H9 (cell line): Measurements from ENCODE around the gene ASXL1. TPM values are rescaled to one million over a fixed set of nuclear protein-coding genes. Genes with fewer than 3 reads are reported as not detected.

Source experiments
- DNase-seq: peaks from one replicate; pipeline ENCODE4 v3.0.0-alpha.2; 2017
- H2AFZ ChIP-seq: one replicate; pipeline ENCODE4 v1.6.1; 2013; ENCODE audit warnings: mild to moderate bottlenecking, low read length, control low read depth, moderate library complexity
- H2AK5ac ChIP-seq: 2 replicates; pipeline ENCODE4 v1.6.1; 2013; ENCODE audit warnings: low read length, control low read depth, mixed read lengths; ENCODE audit not compliant: insufficient read length
- H2BK120ac ChIP-seq: one replicate; pipeline ENCODE4 v1.6.1; 2013; ENCODE audit warnings: low read depth, mild to moderate bottlenecking, low read length, control low read depth, inconsistent platforms; ENCODE audit not compliant: poor library complexity, severe bottlenecking
- H2BK12ac ChIP-seq: 2 replicates; pipeline ENCODE4 v1.6.1; 2013; ENCODE audit warnings: low read length, control low read depth, mixed read lengths, low read depth; ENCODE audit not compliant: insufficient read length
- H2BK15ac ChIP-seq: 2 replicates; pipeline ENCODE4 v1.6.1; 2013; ENCODE audit warnings: low read depth, low read length, control low read depth
- H2BK20ac ChIP-seq: one replicate; pipeline ENCODE4 v1.6.1; 2013; ENCODE audit warnings: low read depth, mild to moderate bottlenecking, low read length, control low read depth, inconsistent platforms; ENCODE audit not compliant: poor library complexity, severe bottlenecking
- H2BK5ac ChIP-seq: 2 replicates; pipeline ENCODE4 v1.6.1; 2013; ENCODE audit warnings: low read length, control low read depth, mixed read lengths; ENCODE audit not compliant: insufficient read length
- H3K14ac ChIP-seq: 2 replicates; pipeline ENCODE4 v1.6.1; 2013; ENCODE audit warnings: low read length, control low read depth; ENCODE audit not compliant: insufficient read depth
- H3K18ac ChIP-seq: 2 replicates; pipeline ENCODE4 v1.6.1; 2013; ENCODE audit warnings: low read depth, mild to moderate bottlenecking, mixed read lengths, low read length, control low read depth; ENCODE audit not compliant: insufficient read length
- H3K23ac ChIP-seq: 2 replicates; pipeline ENCODE4 v1.6.1; 2013; ENCODE audit warnings: low read length, control low read depth, mixed read lengths, low read depth; ENCODE audit not compliant: insufficient read length
- H3K23me2 ChIP-seq: 2 replicates; pipeline ENCODE4 v1.6.1; 2013; ENCODE audit warnings: low read depth, mild to moderate bottlenecking, mixed read lengths, low read length, control low read depth; ENCODE audit not compliant: insufficient read length, poor library complexity, severe bottlenecking
- H3K27ac ChIP-seq: 2 replicates; pipeline ENCODE4 v1.5.1; 2013; ENCODE audit warnings: low read length, control low read depth, mixed read lengths, low read depth; ENCODE audit not compliant: insufficient read length
- H3K27me3 ChIP-seq: 2 replicates; pipeline ENCODE4 v1.6.1; 2013; ENCODE audit warnings: low read length, control low read depth, inconsistent platforms; ENCODE audit not compliant: insufficient read depth
- H3K4ac ChIP-seq: 2 replicates; pipeline ENCODE4 v1.6.1; 2013; ENCODE audit warnings: low read depth, mild to moderate bottlenecking, control low read depth, inconsistent platforms, low read length, moderate library complexity
- H3K4me1 ChIP-seq: 2 replicates; pipeline ENCODE4 v1.6.1; 2013; ENCODE audit warnings: low read length, control low read depth, inconsistent platforms; ENCODE audit not compliant: insufficient read depth
- H3K4me2 ChIP-seq: 2 replicates; pipeline ENCODE4 v1.6.1; 2013; ENCODE audit warnings: low read length, control low read depth, mixed read lengths; ENCODE audit not compliant: insufficient read length, insufficient read depth
- H3K56ac ChIP-seq: 2 replicates; pipeline ENCODE4 v1.6.1; 2013; ENCODE audit warnings: low read depth, mild to moderate bottlenecking, mixed read lengths, low read length, control low read depth; ENCODE audit not compliant: insufficient read length
- H3K79me1 ChIP-seq: 2 replicates; pipeline ENCODE4 v1.6.1; 2013; ENCODE audit warnings: low read depth, mild to moderate bottlenecking, moderate library complexity, low read length, control low read depth, inconsistent platforms; ENCODE audit not compliant: insufficient read depth, poor library complexity, severe bottlenecking
- H3K79me2 ChIP-seq: 2 replicates; pipeline ENCODE4 v1.6.1; 2013; ENCODE audit warnings: low read length, control low read depth, inconsistent platforms; ENCODE audit not compliant: insufficient read depth
- H3K9ac ChIP-seq: 2 replicates; pipeline ENCODE4 v1.6.1; 2013; ENCODE audit warnings: low read length, control low read depth, mixed read lengths; ENCODE audit not compliant: insufficient read length; ENCODE audit errors: extremely low read depth
- H3K9me3 ChIP-seq: one replicate; pipeline ENCODE4 v1.6.1; 2013; ENCODE audit warnings: low read depth, low read length, inconsistent platforms; ENCODE audit not compliant: control insufficient read depth
- H3T11ph ChIP-seq: one replicate; pipeline ENCODE4 v1.6.1; 2013; ENCODE audit warnings: mild to moderate bottlenecking, low read length, control low read depth, inconsistent platforms
- H4K20me1 ChIP-seq: one replicate; pipeline ENCODE4 v1.6.1; 2013; ENCODE audit not compliant: control insufficient read depth, insufficient read length, insufficient read depth
- H4K5ac ChIP-seq: 2 replicates; pipeline ENCODE4 v1.6.1; 2013; ENCODE audit warnings: low read depth, mild to moderate bottlenecking, mixed read lengths, low read length, control low read depth; ENCODE audit not compliant: insufficient read length
- H4K8ac ChIP-seq: replicated peaks from 2 replicates; pipeline ENCODE4 v1.6.1; 2013; ENCODE audit warnings: low read length, control low read depth, mixed read lengths, low read depth; ENCODE audit not compliant: insufficient read length
- H4K91ac ChIP-seq: 2 replicates; pipeline ENCODE4 v1.6.1; 2013; ENCODE audit warnings: low read depth, mild to moderate bottlenecking, moderate library complexity, mixed read lengths, low read length, control low read depth; ENCODE audit not compliant: insufficient read length
- H3K27ac Mint-ChIP-seq, 3 experiments: 2 replicates in 2 of 3; 3 replicates in 1 of 3; pipeline ENCODE4 v1.8.0; 2020 to 2021; ENCODE audit warnings: mixed read lengths in 3 of 3, mild to moderate bottlenecking in 1 of 3, moderate library complexity in 1 of 3
- H3K27me3 Mint-ChIP-seq: 2 replicates; pipeline ENCODE4 v1.8.0; 2021; ENCODE audit warnings: low read depth, mild to moderate bottlenecking, moderate library complexity, mixed read lengths
- H3K36me3 Mint-ChIP-seq, 3 experiments: 2 replicates in 2 of 3; 3 replicates in 1 of 3; pipeline ENCODE4 v1.8.0; 2020 to 2021; ENCODE audit warnings: low read depth in 3 of 3, mixed read lengths in 3 of 3; ENCODE audit not compliant: insufficient read depth in 1 of 3
- H3K4me1 Mint-ChIP-seq, 2 experiments: 2 replicates each; pipeline ENCODE4 v1.8.0; 2020; ENCODE audit warnings: mixed read lengths in 2 of 2
- H3K4me3 Mint-ChIP-seq, 2 experiments: 2 replicates in 1 of 2; 3 replicates in 1 of 2; pipeline ENCODE4 v1.8.0; 2020 to 2021; ENCODE audit warnings: mild to moderate bottlenecking in 2 of 2, mixed read lengths in 2 of 2, moderate library complexity in 1 of 2
- H3K9me3 Mint-ChIP-seq, 2 experiments: 2 replicates in 1 of 2; 3 replicates in 1 of 2; pipeline ENCODE4 v1.8.0; 2020; ENCODE audit warnings: mild to moderate bottlenecking in 2 of 2, mixed read lengths in 2 of 2, moderate library complexity in 1 of 2
- WGBS: extraction: QIAGEN DNeasy Blood & Tissue Kit; methylation state at CpG from one replicate; pipeline ENCODE4 v1.1.7; 2013; ENCODE audit warnings: missing lambda C conversion rate, low lambda C conversion rate, mixed read lengths; ENCODE audit not compliant: insufficient read length; ENCODE audit errors: extremely low coverage; 5-methylcytosine and 5-hydroxymethylcytosine counted together
- total RNA-seq: library from RNA; stranded (reverse); gene quantifications from 2 replicates; pipeline ENCODE4 v1.2.1, GENCODE V29; 2021
- TF ChIP-seq, protein P1 (sequence below): fragments of 200-600 bp; sonication (generic); conservative IDR thresholded peaks from 3 replicates; pipeline ENCODE4 v1.8.0; 2021; ENCODE audit warnings: antibody characterized with exemption, mild to moderate bottlenecking

The ASXL1 gene
- total RNA-seq, 1 experiment from 2014 or later: 39.5 TPM

DNA sequence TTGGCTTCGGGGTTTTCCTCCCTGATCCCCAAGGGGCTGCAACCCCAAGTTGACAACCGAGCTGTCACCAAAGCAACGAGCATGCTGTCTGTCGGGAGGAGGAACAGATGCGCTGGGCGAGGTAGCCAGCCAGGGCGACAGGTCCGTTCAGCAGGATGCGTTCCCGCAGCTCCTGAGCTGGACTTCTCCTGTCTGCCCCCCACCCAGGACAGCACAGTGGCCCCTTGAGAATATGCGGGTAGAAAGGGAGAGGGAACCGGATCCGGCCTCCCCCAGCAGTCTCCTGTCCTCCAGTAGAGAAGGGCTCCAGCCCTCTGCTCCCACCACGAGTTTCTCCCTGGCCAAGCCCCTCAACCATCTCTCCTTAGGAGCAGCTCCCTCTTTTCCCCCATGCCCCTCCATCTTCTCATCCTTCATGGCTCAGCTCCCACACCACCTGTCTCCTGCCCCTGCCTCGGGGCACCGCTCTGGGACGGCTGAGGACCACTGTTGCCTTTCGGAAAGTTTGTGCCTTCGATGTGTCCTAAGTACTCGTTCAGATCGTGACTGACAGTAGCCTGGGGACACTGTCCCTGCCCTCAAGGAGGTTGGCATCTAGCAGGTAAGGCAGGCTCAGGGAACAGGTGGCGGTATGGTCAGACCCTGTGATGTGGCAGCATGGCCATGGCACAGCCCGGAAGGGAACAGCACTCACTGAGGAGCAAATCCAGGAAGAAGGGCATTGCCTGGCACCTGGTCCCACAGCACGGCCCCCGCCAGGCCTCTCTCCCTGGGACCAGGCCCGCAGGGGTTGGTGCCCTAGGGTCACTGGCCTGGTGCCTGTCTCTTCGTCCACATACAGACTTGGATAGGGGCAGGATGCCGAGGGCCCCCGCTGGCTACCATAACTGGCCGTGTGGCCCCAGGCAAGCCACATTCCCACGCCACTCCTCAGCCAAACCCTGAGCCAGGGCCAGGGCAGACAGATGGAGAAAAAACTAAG is 96.3 kb downstream of the ASXL1 start:
- no peaks in the 10 kb centered on the region for H3K79me2 ChIP-seq
- no peak overlapping the region for H2BK15ac ChIP-seq
- no peak overlapping the region for H3K27ac ChIP-seq
- no peak overlapping the region for H3K23ac ChIP-seq
- no peak overlapping the region for H2BK12ac ChIP-seq
- no peaks in the 10 kb centered on the region for H3K27me3 ChIP-seq
- H3K4ac ChIP-seq: no peak overlapping the region
- no peaks in the 10 kb centered on the region for H3K9me3 ChIP-seq
- no peak overlapping the region for H2AK5ac ChIP-seq
- no peaks in the 10 kb centered on the region for H3K4me1 ChIP-seq
- DNase-seq: no peak
- no peak overlapping the region for H4K8ac ChIP-seq
- no peak overlapping the region for H2BK120ac ChIP-seq
- H3K4me2 ChIP-seq: no peak overlapping the region
- WGBS: no CpG with 5 or more reads among the region's 31 CpGs
- no peak overlapping the region for H2AFZ ChIP-seq
- H3K56ac ChIP-seq: no peak overlapping the region
- no peak overlapping the region; a peak in 1 of 5 replicates for H3K4me3 Mint-ChIP-seq
- no peak overlapping the region for H2BK20ac ChIP-seq
- peaks cover 4% of the 10 kb centered on the region for H3K23me2 ChIP-seq
- H3K18ac ChIP-seq: no peak overlapping the region
- no peak overlapping the region for H3K14ac ChIP-seq
- no peak overlapping the region for H4K5ac ChIP-seq
- no peaks in the 10 kb centered on the region for H4K20me1 ChIP-seq
- H3K27ac Mint-ChIP-seq: no peak overlapping the region; a peak in 2 of 7 replicates
- no peak overlapping the region for H3T11ph ChIP-seq
- H3K4me1 Mint-ChIP-seq: peaks cover 12 to 14% of the 10 kb centered on the region in 2 experiments
- no peaks in the 10 kb centered on the region for H3K79me1 ChIP-seq
- H2BK5ac ChIP-seq: no peak overlapping the region
- TF ChIP-seq, protein P1, sequence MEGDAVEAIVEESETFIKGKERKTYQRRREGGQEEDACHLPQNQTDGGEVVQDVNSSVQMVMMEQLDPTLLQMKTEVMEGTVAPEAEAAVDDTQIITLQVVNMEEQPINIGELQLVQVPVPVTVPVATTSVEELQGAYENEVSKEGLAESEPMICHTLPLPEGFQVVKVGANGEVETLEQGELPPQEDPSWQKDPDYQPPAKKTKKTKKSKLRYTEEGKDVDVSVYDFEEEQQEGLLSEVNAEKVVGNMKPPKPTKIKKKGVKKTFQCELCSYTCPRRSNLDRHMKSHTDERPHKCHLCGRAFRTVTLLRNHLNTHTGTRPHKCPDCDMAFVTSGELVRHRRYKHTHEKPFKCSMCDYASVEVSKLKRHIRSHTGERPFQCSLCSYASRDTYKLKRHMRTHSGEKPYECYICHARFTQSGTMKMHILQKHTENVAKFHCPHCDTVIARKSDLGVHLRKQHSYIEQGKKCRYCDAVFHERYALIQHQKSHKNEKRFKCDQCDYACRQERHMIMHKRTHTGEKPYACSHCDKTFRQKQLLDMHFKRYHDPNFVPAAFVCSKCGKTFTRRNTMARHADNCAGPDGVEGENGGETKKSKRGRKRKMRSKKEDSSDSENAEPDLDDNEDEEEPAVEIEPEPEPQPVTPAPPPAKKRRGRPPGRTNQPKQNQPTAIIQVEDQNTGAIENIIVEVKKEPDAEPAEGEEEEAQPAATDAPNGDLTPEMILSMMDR: no peak
- no peaks in the 10 kb centered on the region for H3K9me3 Mint-ChIP-seq
- no peak overlapping the region for H3K9ac ChIP-seq
- H4K91ac ChIP-seq: no peak overlapping the region
- H3K27me3 Mint-ChIP-seq: no peaks in the 10 kb centered on the region
- peaks cover 16 to 51% (median 44%) of the 10 kb centered on the region in 3 experiments for H3K36me3 Mint-ChIP-seq
